HG03442 (cell line): ENCODE data around the gene KCNQ1.

ENCODE experiments used
- ATAC-seq: cut with Tn5 transposase; IDR thresholded peaks from one replicate; pipeline ENCODE4 v1.9.1; 2021; ENCODE audit warnings: mild to moderate bottlenecking, moderate library complexity; ENCODE audit not compliant: unreplicated experiment

The KCNQ1 gene

DNA sequence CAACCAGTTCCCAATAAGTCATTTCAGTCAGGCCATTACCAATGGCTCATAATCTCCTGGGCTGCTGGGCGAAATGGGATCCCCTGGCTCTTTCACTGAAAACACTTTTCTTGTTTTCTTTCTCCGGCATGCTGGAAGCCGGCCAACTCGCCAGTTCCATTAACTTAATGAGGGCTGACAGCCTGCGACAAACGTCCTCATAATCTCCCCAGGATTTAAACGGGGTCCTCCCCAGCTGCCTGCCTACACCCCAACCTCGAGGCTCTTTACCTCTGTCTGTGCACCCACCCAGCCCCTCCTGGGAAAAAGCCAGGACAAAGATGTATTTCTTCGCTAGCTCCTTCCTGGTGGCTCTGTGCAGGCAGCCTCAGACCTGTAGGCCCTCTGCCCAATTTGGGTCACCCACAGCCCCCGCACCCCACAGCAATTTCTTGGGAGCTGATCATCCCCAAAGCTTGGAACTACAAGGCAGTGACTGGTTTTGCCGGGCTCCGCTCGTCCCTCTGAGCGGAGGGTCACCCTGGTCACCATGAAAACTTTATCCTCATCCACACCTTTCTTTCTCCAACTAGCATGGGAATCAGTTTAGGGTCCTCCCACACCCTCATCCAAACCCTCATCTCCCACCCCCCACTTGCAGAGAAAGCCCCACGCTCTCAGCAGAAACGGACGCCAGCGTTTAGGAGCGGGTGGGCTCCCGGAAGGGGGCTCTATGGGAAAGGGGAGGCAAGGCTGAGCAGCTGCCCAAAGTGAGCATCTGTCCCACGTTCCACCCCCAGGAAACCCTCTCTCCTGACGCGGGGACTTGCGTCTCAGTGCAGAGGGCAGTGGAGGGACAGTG lies 306.1 kb downstream of the KCNQ1 start:
- ATAC-seq: no peak

DNA sequence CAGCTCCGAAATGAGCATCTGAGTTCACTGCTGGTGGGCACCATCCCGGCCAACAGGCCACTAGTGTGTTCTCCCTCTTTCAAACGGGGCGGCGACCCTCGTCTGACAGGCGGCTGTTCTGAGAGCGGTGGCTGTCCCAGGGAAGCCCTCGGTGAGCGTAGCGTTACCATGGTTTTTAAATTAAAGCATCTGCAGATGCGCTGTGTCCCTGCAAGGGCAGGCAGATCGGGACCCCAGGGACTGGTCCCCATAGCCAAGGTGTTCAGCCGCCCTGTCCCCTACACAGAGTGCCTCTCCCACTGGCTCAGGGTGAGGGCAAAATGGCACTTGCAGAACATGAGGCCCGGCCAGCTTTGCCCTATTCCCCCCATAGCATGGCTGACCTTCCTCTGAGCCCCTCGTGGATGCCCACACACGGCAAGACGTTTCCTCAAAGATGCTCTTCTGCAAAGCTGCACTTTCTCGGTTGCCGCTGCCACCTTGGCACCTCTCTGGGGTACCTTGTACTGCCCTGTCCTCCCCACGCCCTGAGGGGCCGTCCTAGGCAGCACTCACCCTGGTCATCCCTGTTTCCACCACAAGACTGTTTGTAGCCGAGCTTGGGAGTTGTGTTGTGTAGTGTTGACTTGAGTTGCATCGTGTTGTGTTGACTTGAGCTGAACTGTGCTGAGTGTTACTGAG lies 306.9 kb downstream of the KCNQ1 start:
- ATAC-seq: no peak

GRCh38 chr11:2752204-2752770 lies 307.5 kb downstream of the KCNQ1 start:
- no peak for ATAC-seq

DNA sequence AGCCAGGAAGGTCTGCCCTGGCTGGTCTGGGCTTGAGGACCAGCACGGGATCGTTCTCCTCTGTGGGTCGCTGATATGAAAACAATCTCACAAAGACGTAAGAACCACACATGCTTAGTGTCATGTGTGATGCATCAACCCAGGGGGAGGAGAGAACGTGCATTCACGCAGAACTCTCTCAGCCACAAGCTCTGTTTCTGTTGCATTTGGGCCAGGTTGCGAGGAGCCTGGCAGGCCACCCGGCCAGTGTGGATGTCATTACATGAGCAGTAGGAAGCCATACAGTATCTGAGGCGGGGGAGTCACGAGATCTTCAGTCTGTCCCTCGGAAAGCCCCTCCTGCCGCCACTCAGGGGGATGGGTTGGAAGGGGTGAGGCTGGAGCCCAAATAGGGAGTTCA lies 308.1 kb downstream of the KCNQ1 start:
- ATAC-seq: no peak

GRCh38 chr11:2754008-2754407 lies 309.2 kb downstream of the KCNQ1 start:
- no peak for ATAC-seq

DNA sequence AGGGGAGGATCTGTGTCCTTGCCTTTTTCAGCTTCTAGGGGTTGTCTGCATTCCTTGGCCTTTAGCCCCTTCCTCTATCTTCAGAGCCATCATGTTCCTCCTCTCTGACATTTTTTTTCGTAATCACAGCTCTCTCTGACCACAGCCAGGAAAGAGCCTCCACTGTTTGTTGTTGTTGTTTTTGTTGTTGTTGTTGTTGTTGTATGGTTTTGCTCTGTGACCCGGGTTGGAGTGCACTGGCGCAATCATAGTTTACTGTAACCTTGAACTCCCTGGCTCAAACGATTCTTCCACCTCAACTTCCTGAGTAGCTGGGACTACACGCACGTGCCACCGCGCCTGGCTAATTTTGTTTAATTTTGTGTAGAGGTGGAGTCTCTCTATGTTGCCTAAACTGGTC lies 310.3 kb downstream of the KCNQ1 start:
- ATAC-seq: no peak

- ATAC-seq: no peak
These were observed 313.9 kb downstream of the KCNQ1 start for GRCh38 chr11:2758751-2759150.

GRCh38 chr11:2759228-2760195 lies 314.7 kb downstream of the KCNQ1 start:
- no peak for ATAC-seq

DNA sequence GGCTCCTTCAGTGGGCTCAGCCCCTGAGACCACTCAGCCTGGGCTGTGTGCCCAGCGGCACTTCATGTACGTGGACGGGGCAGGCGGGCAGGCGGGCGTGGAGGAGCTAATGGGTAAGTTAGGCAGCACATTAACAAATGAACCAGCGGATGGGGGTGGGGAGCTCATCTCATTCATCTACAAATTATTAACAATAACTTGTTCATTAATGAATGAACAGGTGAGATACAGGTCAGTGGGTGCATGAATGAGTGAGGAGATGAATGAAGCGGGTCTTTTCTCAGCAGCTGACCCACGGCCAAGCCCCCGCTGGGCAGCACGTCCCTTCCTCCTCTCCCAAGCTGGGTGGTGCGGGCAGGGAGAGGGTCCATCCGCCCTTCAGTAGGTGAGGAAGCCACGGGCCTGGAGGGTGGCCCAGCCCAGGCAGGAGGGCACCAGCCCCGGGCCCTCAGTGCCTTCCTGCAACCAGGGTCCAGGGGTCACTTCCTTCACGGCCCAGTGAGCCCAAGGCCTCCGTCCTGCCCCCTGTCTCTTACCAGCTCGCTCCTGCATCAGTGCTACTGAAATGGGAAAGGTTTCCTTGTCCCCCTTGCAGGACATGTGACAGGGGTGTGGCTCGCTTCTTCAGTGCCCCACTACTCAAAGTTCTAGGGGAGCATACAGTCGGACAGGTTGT lies 315.5 kb downstream of the KCNQ1 start:
- ATAC-seq: no peak

DNA sequence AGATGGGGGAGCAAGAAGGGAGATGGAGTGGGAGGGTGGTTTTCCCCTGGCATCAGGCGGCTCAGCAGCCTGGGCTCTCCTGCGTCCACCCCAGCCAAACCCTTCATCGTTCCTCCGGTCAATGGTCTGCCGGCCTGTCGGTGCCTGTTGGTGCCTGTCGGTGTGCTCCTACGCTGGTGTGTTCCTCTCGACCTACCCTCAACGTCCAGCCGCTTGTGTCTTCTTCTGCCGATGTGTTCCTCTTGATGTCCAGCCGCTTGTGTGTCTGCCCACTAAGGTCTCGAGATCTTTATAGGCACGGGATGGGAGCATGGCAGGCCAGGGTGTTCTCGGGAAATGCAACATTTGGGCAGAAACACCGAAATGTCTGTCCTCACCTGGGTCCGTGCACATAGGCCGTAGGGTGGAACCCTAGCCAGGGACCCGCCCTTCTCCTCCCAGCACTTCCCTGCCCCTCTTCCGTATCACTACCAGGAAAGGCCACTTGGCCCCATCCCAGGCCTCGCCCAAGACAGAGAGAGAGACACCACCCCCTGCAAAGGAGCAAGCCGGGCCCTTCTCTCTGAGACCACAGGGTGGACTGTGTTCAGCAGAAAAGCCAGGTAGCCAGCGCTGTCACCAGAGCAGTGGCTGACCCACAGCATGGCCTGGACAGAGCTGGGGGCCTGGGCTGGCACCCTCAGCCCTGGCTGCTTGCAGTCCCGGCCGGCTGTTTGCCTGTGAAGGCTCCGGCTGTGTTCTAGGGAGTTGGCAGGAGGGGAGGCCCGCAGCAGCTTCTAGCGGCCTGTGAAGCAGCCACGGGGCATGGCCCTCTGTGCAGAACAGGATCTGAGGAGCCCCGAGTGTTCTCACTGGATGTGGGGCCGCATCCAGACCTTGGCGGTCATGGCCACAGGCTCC lies 316.6 kb downstream of the KCNQ1 start:
- ATAC-seq: no peak

GRCh38 chr11:2762031-2762380 lies 317.2 kb downstream of the KCNQ1 start:
- no peak for ATAC-seq

DNA sequence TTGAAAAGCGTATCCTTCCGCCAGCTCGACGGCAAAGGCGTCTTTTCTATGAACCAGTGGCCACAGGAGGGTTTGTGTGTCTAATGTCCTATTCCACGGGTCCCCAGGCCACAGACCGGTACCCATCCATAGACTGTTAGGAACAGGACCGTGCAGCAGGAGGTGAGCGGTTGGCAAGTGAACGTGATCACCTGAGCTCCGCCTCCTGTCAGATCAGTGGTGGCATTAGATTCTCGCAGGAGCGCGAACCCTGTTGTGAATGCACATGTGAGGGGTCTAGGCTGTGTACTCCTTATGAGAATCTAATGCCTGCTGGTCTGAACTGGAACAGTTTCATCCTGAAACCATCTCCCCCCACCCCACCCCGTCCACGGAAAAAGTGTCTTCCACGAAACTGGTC lies 317.6 kb downstream of the KCNQ1 start:
- no peak for ATAC-seq

DNA sequence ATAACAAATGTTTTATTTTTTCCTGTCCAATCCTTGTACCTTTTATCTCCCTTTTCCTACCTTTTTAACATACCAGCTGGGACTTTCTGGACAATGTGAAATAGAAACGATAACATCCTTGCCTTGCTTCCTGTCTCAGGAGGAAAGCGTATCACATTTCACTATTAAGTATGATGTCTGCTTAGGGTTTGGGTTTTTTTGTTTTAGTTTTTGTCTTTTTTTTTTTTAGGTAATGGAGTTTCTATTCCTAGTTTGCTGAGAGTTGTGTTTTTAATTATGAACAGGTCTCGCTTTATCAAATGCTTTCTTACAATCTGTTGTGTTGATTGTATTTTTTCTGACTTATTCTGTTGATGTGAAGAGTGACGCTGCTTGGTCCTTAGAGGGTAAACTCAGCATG lies 319.2 kb downstream of the KCNQ1 start:
- no peak for ATAC-seq

DNA sequence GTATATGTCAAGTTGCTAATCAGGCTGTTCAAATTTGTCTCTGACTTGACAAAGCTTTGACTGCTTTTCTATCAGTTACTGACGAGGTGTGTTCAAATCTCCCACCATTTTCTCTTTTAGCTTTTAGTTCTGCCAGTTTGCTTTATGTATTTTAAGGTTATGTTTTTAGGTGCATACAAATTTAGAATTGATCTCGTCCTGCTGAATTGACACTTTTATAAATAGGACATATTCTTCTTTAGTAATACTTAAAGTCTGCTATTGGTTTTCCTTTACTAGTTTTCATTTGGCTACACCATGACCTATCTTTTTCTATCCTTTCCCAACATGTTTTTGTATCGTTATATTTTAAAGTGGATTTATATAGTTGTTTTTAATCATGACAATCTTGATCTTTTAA lies 320.7 kb downstream of the KCNQ1 start:
- ATAC-seq: no peak

DNA sequence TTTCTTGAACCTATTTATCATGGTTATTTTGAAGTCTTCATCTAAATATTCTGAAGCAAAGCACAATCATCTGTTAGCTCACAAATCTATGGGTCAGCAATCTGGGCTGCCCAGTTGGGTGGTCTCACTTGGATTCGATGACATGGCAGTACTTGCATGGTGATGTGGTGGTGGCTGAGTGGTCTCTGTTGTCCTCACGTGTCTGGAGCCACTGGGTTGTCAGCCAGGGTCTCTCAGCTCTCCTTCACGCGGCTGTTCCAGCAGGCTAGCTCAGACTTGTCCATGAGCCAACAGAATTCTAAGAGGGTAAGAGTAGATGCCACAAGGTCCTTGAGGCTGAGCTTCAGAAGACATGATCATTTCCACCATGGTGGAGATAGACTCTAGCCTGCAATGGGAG lies 321.4 kb downstream of the KCNQ1 start:
- no peak for ATAC-seq

- ATAC-seq: no peak
These were observed 322.3 kb downstream of the KCNQ1 start for GRCh38 chr11:2767071-2767470.

DNA sequence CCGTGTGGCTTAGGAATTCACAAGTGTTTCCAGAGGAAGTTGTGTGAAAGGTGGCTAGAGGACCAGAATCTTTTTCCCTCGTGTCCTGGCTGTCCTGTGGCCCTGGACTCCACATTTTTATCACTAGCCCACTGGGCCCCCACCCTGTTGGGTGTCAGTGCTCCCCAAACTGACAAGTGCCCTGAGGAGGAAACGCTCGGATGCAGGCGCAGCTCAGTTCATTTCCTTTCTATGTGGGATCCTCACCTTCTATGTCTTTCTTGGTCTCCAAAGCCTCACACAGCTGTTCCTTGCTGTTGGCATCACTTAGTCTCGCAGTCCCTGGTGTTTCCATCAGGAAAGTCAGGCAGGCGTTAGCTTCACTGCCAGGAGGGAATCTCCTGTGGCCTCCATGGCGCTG lies 323.0 kb downstream of the KCNQ1 start:
- no peak for ATAC-seq

DNA sequence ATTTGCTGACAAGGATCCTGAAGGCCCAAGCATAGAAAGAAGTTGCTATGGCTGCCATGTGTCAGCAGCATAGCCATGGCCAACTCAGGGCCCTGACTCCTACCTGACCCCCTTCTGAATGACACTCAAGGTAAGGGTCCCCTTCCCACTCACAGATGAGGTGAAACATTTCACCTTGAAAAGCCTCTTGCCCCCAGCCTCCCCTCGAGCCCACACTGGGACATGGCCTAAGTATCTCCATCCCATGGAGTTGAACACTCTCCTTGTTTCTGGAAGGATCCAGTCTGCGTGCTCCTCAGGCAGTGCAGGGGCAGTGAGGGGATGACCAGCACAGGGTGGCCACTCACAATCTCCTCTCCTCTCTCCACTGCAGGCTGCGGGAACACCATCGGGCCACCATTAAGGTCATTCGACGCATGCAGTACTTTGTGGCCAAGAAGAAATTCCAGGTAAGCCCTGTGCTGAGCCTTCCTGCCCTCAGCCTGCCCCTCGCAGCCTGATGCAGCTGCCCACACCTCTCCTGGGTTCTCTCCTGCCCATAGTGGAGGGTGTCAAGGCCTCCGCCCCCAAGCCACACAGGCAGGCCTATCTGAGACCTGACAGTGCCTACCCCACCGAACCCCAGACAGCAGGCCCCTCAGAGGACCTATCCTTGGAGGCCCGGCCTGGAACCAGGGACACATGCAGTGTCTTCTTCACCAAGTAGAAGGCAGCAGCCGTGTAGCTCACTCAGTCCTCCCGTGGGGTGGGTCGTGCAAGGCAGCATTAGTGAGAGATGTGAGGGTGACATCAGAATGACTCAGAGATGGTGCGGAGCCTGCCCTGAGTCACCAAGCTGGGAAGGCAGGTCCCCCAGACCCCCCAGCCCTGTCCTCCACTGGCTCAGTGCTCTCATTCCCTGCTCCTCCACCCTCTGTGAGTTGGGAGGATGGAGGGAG lies 323.9 kb downstream of the KCNQ1 start:
- ATAC-seq: no peak
